ENCODE results near the gene FARS2. TPM values are rescaled to one million over a fixed set of nuclear protein-coding genes. Genes with fewer than 3 reads are reported as not detected.

The FARS2 gene
- total RNA-seq, 1 experiment from 2014 or later = 13.8 TPM

DNA sequence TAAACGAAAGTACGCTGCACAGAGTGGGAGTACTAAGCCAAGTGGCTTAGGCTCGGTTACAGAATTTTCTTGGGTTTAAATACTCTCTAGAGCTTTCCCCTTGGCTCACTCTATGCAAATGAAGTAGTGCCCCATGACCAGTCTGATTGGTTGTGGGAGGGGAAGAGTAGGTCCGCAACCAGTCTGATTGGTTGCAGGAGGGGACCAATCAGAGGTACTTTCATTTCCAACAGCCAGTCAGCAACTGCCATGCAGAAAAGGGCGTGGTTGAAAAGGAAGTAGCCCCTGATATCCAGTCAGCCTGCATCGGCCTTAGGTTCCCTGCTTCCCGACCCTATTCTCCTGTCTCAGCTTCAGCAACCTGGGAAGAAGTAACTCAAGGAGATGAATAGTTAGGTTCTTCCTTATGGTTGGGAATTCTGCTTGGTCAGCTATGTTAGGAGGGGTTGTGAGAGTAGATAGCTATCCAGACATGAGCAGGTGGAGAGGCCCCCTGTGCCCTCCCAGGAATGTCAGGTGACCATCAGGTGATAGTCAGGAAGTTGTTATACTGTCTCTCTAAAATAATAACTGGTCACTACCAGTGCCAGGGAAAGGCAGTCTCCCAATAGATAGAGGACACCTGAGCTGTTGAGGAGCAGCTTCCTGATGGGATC lies 57.4 kb downstream of the FARS2 start:
- BruUV-seq (replicated peaks) = no TSS peak
- TF ChIP-seq ZNF274 (IDR thresholded peaks at IDR 0.05; ENCODE audit: low read depth, low read length) (no peak), ZFX (IDR thresholded peaks at IDR 0.05) (no peak), EGR1 (IDR thresholded peaks at IDR 0.05; ENCODE audit: low read depth) (no peak)
- TF ChIP-seq, protein P1, sequence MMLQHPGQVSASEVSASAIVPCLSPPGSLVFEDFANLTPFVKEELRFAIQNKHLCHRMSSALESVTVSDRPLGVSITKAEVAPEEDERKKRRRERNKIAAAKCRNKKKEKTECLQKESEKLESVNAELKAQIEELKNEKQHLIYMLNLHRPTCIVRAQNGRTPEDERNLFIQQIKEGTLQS (IDR thresholded peaks at IDR 0.05) = no peak
- DNase-seq (ENCODE audit: low read depth, low spot score) (no peak), ATAC-seq (no peak)
- RAD21 ChIA-PET (ENCODE audit: low non-redundant PET in 1 of 2, low total read pairs in 2 of 2, uncharacterized antibody in 2 of 2, unreplicated experiment in 2 of 2) = no interaction called here
- Histone ChIP-seq H3K9me3 (ENCODE audit: control insufficient read depth in 1 of 2, insufficient read depth in 1 of 2, low read depth in 1 of 2, low read length in 2 of 2) (no peaks in the 10 kb centered on the region), H3K9ac (ENCODE audit: low read length) (no peak overlapping the region), H3K4me2 (ENCODE audit: low read length) (no peak overlapping the region), H4K20me1 (ENCODE audit: insufficient read depth) (no peaks in the 10 kb centered on the region), H2AFZ (ENCODE audit: low read depth, low read length, poor library complexity, severe bottlenecking) (no peak overlapping the region), H3K79me2 (ENCODE audit: insufficient read depth, low read length) (no peaks in the 10 kb centered on the region), H3K36me3 (ENCODE audit: control insufficient read depth in 1 of 2, insufficient read depth in 2 of 2, low read length in 2 of 2) (no peaks in the 10 kb centered on the region), H3K4me1 (ENCODE audit: control insufficient read depth in 1 of 2, insufficient read depth in 2 of 2, low read length in 2 of 2) (no peaks in the 10 kb centered on the region), H3K9me2 (ENCODE audit: insufficient read depth) (no peaks in the 10 kb centered on the region), H3K27me3 (ENCODE audit: insufficient read depth, low read length) (no peaks in the 10 kb centered on the region), H3K27ac (ENCODE audit: low read depth, low read length) (no peak overlapping the region), H3K4me3 (replicated peaks in 1 of 2; ENCODE audit: low read depth in 1 of 2, low read length in 2 of 2) (no peak overlapping the region)
- intact Hi-C loops (cut with micrococcal nuclease) = no loop called here
- POLR2A ChIA-PET = no interaction called here
- CTCF ChIA-PET = no interaction called here

DNA sequence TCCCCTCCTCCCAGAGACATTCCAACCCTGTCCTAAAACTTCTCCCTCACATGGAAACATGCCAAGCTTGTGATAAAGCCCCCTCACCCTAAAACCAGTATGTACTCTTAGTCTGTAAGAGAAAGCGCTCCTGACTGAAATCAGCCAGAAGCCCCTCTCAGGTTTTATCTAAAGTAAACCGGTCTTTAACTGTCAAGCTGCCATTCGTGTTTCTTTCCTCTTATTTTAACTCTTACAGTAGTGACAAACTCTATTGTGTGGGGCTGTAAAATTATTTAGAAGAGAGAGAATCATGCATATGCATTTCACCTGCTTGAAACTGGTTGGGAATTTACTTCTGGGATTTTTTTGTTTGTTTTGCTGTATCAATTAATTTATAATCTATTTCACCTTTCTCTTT lies 62.7 kb downstream of the FARS2 start:
- intact Hi-C loops (cut with micrococcal nuclease) = no loop called here
- H3K9ac ChIP-seq (ENCODE audit: low read length) = no peak overlapping the region
- no peaks in the 10 kb centered on the region for H4K20me1 ChIP-seq (ENCODE audit: insufficient read depth)
- no peak overlapping the region for H3K4me2 ChIP-seq (ENCODE audit: low read length)
- POLR2A ChIA-PET = no interaction called here
- no peaks in the 10 kb centered on the region for H3K9me2 ChIP-seq (ENCODE audit: insufficient read depth)
- no peak overlapping the region for H2AFZ ChIP-seq (ENCODE audit: low read depth, low read length, poor library complexity, severe bottlenecking)
- no peak for ATAC-seq
- H3K9me3 ChIP-seq (ENCODE audit: control insufficient read depth in 1 of 2, insufficient read depth in 1 of 2, low read depth in 1 of 2, low read length in 2 of 2) = no peaks in the 10 kb centered on the region
- DNase-seq (ENCODE audit: low read depth, low spot score) = no peak
- H3K27ac ChIP-seq (ENCODE audit: low read depth, low read length) = no peak overlapping the region
- no peak for TF ChIP-seq SIN3A (IDR thresholded peaks at IDR 0.05; ENCODE audit: low read depth)
- no peak for TF ChIP-seq RAD21 (IDR thresholded peaks at IDR 0.05; ENCODE audit: low read depth)
- no peak for TF ChIP-seq JUND (IDR thresholded peaks at IDR 0.05)
- no peak for TF ChIP-seq ELF1 (IDR thresholded peaks at IDR 0.05; ENCODE audit: borderline replicate concordance, low read depth)
- no peak for TF ChIP-seq EZH2phosphoT487 (IDR thresholded peaks at IDR 0.05; ENCODE audit: borderline replicate concordance)
- no peak for TF ChIP-seq SRF (IDR thresholded peaks at IDR 0.05; ENCODE audit: low read depth)
- TF ChIP-seq POLR2A (IDR thresholded peaks at IDR 0.05; ENCODE audit: borderline replicate concordance, extremely low read depth, insufficient read depth, insufficient read length) = no peak
- TF ChIP-seq, protein P2, sequence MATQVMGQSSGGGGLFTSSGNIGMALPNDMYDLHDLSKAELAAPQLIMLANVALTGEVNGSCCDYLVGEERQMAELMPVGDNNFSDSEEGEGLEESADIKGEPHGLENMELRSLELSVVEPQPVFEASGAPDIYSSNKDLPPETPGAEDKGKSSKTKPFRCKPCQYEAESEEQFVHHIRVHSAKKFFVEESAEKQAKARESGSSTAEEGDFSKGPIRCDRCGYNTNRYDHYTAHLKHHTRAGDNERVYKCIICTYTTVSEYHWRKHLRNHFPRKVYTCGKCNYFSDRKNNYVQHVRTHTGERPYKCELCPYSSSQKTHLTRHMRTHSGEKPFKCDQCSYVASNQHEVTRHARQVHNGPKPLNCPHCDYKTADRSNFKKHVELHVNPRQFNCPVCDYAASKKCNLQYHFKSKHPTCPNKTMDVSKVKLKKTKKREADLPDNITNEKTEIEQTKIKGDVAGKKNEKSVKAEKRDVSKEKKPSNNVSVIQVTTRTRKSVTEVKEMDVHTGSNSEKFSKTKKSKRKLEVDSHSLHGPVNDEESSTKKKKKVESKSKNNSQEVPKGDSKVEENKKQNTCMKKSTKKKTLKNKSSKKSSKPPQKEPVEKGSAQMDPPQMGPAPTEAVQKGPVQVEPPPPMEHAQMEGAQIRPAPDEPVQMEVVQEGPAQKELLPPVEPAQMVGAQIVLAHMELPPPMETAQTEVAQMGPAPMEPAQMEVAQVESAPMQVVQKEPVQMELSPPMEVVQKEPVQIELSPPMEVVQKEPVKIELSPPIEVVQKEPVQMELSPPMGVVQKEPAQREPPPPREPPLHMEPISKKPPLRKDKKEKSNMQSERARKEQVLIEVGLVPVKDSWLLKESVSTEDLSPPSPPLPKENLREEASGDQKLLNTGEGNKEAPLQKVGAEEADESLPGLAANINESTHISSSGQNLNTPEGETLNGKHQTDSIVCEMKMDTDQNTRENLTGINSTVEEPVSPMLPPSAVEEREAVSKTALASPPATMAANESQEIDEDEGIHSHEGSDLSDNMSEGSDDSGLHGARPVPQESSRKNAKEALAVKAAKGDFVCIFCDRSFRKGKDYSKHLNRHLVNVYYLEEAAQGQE (IDR thresholded peaks at IDR 0.05; ENCODE audit: low read depth) = no peak
- TF ChIP-seq ZNF274 (IDR thresholded peaks at IDR 0.05; ENCODE audit: low read depth, low read length) = no peak
- TF ChIP-seq, protein P3, sequence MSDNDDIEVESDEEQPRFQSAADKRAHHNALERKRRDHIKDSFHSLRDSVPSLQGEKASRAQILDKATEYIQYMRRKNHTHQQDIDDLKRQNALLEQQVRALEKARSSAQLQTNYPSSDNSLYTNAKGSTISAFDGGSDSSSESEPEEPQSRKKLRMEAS (IDR thresholded peaks at IDR 0.05) = no peak
- no peak for TF ChIP-seq CEBPB (IDR thresholded peaks at IDR 0.05; ENCODE audit: low read depth)
- TF ChIP-seq EZH2 (IDR thresholded peaks at IDR 0.05) = no peak
- no peak for TF ChIP-seq YY1 (IDR thresholded peaks at IDR 0.05; ENCODE audit: extremely low read depth, insufficient replicate concordance, low read depth, low read length)
- no peaks in the 10 kb centered on the region for H3K4me1 ChIP-seq (ENCODE audit: control insufficient read depth in 1 of 2, insufficient read depth in 2 of 2, low read length in 2 of 2)
- RAD21 ChIA-PET (ENCODE audit: low non-redundant PET in 1 of 2, low total read pairs in 2 of 2, uncharacterized antibody in 2 of 2, unreplicated experiment in 2 of 2) = no interaction called here
- no peaks in the 10 kb centered on the region for H3K79me2 ChIP-seq (ENCODE audit: insufficient read depth, low read length)
- no peak overlapping the region for H3K4me3 ChIP-seq (replicated peaks in 1 of 2; ENCODE audit: low read depth in 1 of 2, low read length in 2 of 2)
- BruUV-seq (replicated peaks) = no TSS peak
- no peaks in the 10 kb centered on the region for H3K36me3 ChIP-seq (ENCODE audit: control insufficient read depth in 1 of 2, insufficient read depth in 2 of 2, low read length in 2 of 2)
- H3K27me3 ChIP-seq (ENCODE audit: insufficient read depth, low read length) = no peaks in the 10 kb centered on the region
- CTCF ChIA-PET = no interaction called here

All from HCT116 (cell line).